NCI-H1417 (cell line): ENCODE measurements around the gene SLC39A3.

Experiments used
- DNase-seq, 3 experiments: peaks; one replicate each; lab custom pipeline; 2025; lab: John Stamatoyannopoulos, UW

SLC39A3 gene

GRCh38 chr19:2747349-2747748 lies 7.5 kb upstream of the SLC39A3 start:
- no peak for DNase-seq

GRCh38 chr19:2744113-2744512 lies 4.3 kb upstream of the SLC39A3 start:
- no peak for DNase-seq

GRCh38 chr19:2743099-2743498 lies 3.3 kb upstream of the SLC39A3 start:
- no peak for DNase-seq

GRCh38 chr19:2740314-2740656 lies 468 bp upstream of the SLC39A3 start:
- DNase-seq, result no peak

- DNase-seq, result no peak
Observed at GRCh38 chr19:2736550-2737190, 3.1 kb downstream of the SLC39A3 start.

- no peak for DNase-seq
Observed at GRCh38 chr19:2735374-2735773, 4.4 kb downstream of the SLC39A3 start.

- DNase-seq, result no peak
Observed at GRCh38 chr19:2734589-2735288, 5.1 kb downstream of the SLC39A3 start.

- no peak for DNase-seq
Observed at GRCh38 chr19:2733930-2734588, 5.8 kb downstream of the SLC39A3 start.

GRCh38 chr19:2732883-2733282 lies 6.9 kb downstream of the SLC39A3 start:
- no peak for DNase-seq

- DNase-seq, result no peak
Observed at GRCh38 chr19:2732157-2732725, 7.6 kb downstream of the SLC39A3 start.

GRCh38 chr19:2731181-2731995 lies 8.4 kb downstream of the SLC39A3 start:
- DNase-seq, result no peak

GRCh38 chr19:2729943-2730818 lies 9.6 kb downstream of the SLC39A3 start:
- no peak for DNase-seq

GRCh38 chr19:2728783-2729387 lies 10.9 kb downstream of the SLC39A3 start:
- DNase-seq, result no peak

- peak in 1 of 3 experiments; percentile 25 for DNase-seq
Observed at GRCh38 chr19:2727640-2727944, 12.2 kb downstream of the SLC39A3 start.

GRCh38 chr19:2726904-2727639 lies 12.7 kb downstream of the SLC39A3 start:
- DNase-seq, result peak in 2 of 3 experiments; percentile 31 to 48

- no peak for DNase-seq
Observed at GRCh38 chr19:2726160-2726855, 13.5 kb downstream of the SLC39A3 start.

GRCh38 chr19:2724148-2724557 lies 15.7 kb downstream of the SLC39A3 start:
- no peak for DNase-seq

- no peak for DNase-seq
Observed at GRCh38 chr19:2723747-2724146, 16.1 kb downstream of the SLC39A3 start.

- DNase-seq, result no peak
Observed at GRCh38 chr19:2723345-2723715, 16.5 kb downstream of the SLC39A3 start.
